GM12892 (cell line): ENCODE measurements around the gene HK2. TPM values are rescaled to one million over a fixed set of nuclear protein-coding genes. Genes with fewer than 3 reads are reported as not detected.
"Not testable (repeated sequence)": the region's sequence is repeated elsewhere in the genome, so short reads cannot be mapped to it uniquely, and the experiment has no call there.

Experiments used
- DNase-seq: peaks from one replicate; pipeline ENCODE4 v3.0.0; 2011; ENCODE audit not compliant: insufficient read length
- FAIRE-seq: peaks from 2 replicates; lab custom pipeline; 2011; peaks lifted over from hg19 to GRCh38; lab: Jason Lieb, UNC
- POLR2A ChIP-seq: IDR thresholded peaks from 2 replicates; pipeline ENCODE4 v1.6.1; 2011; ENCODE audit warnings: low read depth, low read length, control low read depth
- POLR2AphosphoS5 ChIP-seq: IDR thresholded peaks from 2 replicates; pipeline ENCODE4 v1.6.1; 2011; ENCODE audit warnings: low read depth, low read length, control low read depth
- TAF1 ChIP-seq: IDR thresholded peaks from 2 replicates; pipeline ENCODE4 v1.6.1; 2011; ENCODE audit warnings: low read depth, mild to moderate bottlenecking, control low read depth, low read length, borderline replicate concordance
- polyA plus RNA-seq: library from polyadenylated mRNA; unstranded; fragments of >200 nt; gene quantifications from one replicate; pipeline ENCODE4 v1.2.1, GENCODE V29; 2012; ENCODE audit warnings: missing spikeins, inconsistent platforms; ENCODE audit not compliant: missing spikeins

The HK2 gene
- polyA plus RNA-seq, result 49.7 TPM

DNA sequence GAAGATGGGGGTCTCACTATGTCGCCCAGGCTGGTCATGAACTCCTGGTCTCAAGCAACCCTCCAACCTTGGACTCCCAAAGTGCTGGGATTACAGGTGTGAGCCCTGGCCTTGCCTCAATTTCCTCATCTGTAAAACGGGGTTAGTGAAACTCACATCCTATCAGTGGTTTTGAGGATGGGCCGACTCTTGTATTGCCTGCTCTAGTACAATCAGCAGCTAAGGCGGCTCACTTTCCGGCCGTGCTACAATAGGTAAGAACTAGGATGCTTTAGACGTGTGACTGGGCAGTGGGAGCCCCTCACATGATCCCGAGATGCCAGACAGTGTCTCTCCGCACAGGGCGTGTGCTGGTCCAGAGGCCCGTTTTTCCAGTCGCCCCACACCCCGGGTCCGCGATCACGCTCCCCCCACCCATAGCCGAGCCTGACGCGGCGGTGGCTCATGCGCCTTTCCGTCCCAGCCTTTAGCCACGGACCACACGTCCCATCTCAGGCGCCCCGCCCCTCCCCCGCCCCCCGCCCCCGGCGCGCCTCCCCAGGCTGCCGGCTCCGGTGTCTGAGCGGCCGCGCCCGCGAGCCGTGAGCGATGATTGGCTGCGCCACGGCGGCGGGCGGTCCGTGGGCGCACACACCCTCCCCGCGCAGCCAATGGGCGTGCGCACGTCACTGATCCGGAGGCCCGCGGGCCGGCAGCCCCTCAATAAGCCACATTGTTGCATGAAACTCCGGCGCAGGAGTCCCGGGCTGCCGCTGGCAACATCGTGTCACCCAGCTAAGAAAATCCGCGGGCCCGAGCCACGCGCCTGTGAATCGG is at the start of gene HK2:
Gene HK2, plus strand, starts transcription at position 710 of the 816 bp plus-strand sequence. CDS start 454 bp downstream, outside the sequence.
- peak; percentile 90 for TF ChIP-seq TAF1
- peak; percentile 42; the same call in 1 of the 2 replicates for TF ChIP-seq POLR2A
- no peak for TF ChIP-seq POLR2AphosphoS5
- FAIRE-seq (peak; percentile 96), DNase-seq (peak; percentile 96)

DNA sequence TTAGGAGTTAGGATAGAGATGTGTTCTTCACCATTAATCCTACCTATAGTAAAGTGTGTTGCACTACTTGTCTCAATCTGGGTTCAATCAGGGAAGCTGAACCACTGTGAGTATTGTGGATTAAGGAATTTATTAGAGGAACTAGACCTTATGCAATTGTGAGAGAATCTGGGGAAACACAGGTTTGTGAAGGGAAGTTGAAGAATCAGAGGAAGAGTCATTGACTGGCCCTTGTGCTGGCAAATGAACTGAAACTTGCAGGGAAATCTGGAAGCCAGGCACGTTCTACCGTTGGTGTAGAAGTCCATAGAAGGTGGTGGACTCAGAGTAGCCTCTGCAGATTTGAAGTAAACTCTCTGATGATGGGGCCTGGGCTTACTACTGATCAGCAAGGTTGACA is 44.7 kb upstream of the HK2 start:
- FAIRE-seq (no peak), DNase-seq (no peak)
- TF ChIP-seq POLR2AphosphoS5 (no peak), POLR2A (no peak), TAF1 (no peak)

DNA sequence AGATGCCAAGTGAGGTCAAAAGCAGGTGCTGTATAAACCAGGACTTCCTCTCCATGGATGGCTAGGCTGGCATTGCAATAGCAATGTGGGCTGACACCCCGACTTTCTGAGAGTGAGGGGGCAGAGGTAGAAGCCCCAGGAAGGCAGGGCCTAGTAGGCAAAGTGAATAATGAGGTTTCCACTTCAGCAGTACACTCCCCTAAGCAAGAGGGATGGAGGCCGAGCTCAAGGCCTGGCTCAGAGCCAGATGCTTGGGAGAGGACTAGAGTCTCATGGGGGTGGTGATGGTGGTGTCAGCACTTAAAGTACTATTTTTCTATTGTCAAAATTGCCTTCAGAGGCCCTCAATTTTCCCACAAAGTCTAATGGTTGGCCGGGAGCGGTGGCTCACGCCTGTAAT is 41.6 kb upstream of the HK2 start:
- TF ChIP-seq POLR2AphosphoS5 (no peak), POLR2A (no peak), TAF1 (no peak)
- DNase-seq, result no peak
- no peak for FAIRE-seq

DNA sequence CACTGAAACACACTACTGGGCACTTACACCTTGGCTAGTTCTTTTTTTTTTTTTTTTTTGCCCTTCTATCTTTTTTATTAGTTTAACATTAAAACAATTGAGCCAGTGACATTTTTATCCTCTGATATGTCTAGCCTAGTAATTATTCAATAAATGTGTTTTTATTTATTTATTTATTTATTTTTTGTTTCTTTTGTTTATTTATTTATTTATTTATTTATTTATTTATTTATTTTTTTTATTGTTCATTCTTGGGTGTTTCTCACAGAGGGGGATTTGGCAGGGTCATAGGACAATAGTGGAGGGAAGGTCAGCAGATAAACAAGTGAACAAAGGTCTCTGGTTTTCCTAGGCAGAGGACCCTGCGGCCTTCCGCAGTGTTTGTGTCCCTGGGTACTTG is 39.0 kb upstream of the HK2 start:
- FAIRE-seq, DNase-seq: not testable (repeated sequence)

DNA sequence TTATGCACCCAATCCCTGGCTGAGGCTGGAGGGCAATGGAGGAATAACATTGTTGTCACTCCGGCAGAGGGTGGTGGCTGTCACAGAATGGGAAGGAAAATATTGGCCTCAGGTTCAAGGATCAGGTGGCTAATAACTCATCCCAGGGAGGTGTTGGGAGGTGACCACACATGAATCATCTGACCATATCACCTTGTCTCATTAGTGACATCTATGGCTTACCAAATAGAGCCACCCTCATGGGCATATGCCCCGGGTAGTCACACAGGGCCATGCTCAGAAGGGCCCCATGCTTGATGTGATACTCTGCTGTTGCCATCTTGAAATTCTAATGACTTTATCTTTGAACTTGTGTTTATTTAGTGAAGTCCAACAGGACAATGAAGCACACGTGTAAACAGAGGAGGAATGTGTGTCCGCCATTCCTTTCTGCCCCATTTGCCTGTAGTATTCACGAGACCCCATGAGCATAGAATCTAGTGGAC is 27.5 kb upstream of the HK2 start:
- TF ChIP-seq POLR2AphosphoS5 (no peak), TAF1 (no peak), POLR2A (no peak)
- FAIRE-seq, result no peak
- DNase-seq, result no peak

DNA sequence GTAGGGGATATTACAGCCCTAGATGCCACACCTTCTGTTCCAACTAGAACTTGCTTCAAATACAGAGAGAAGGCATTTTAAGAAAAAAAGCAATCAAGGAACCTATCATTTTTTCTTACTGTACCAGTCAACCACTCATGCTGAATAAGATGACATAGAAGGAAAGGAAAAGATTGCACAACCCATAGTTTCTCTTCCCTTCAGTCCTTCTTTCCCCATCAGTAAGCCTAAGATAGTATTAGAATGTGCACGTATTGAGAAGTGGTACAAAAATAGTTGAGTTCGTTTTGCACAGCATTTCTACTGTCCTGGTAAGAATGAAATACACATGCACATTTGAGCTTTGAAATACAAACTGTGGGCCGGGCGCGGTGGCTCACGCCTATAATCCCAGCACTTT is 27.0 kb upstream of the HK2 start:
- no peak for DNase-seq
- FAIRE-seq, result no peak
- TF ChIP-seq POLR2A (no peak), POLR2AphosphoS5 (no peak), TAF1 (no peak)

DNA sequence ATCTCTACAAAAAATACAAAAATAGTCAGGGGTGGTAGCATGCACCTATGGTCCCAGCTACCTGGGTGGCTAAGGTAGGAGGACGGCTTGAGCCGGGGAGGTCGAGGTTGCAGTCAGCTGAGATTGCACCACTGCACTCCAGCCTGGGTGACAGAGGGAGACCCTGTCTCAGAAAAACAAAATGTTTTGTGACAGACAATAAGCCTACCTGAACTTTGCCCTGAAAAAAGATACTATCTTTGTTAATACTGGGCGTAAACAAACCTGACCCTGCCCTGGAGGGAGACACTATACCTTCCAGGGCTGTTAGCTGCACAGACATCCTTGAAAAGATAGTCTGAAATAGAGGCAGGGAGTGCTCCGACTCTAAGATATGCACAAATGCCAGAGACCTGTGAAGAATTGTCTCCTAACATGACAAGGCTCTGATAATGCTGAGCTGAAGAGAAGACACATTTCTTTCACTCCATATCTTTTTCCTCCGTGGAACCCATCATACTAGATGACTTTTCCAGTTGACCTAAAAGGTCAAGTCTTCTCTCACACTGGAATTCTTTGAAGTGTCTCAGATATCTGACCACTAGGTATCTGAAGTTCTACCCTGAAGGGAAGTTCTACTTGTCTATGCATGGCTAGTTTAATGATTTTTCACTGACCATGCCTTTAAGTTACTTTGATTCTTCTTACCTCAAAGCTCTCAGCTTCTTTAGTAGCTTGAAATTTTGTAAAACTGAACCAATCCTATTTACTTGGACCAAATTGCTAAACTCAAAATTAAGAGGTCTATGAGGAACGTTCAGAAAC is 20.9 kb upstream of the HK2 start:
- DNase-seq (no peak), FAIRE-seq (no peak)
- no peak for TF ChIP-seq POLR2A
- TF ChIP-seq TAF1, result no peak
- no peak for TF ChIP-seq POLR2AphosphoS5

DNA sequence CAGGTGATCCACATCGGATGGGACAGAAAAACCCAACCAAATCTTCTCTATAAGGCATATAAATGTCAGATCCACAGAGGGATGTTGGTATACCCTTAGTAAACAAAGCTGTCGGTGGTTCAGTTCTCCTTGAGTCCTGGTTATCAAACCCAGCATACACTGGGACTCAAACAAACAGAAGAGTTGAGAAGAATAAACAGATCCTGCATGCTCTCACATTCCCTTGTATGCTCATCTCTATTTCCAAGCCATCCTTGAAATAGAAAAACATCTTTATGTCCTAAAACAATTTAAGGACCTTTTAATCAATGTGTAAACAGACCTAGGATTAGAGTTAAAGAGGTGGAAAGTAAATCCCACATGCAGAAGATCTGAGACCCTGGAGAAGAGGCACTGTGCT is 19.8 kb upstream of the HK2 start:
- no peak for FAIRE-seq
- TF ChIP-seq TAF1 (no peak), POLR2AphosphoS5 (no peak), POLR2A (no peak)
- no peak for DNase-seq

DNA sequence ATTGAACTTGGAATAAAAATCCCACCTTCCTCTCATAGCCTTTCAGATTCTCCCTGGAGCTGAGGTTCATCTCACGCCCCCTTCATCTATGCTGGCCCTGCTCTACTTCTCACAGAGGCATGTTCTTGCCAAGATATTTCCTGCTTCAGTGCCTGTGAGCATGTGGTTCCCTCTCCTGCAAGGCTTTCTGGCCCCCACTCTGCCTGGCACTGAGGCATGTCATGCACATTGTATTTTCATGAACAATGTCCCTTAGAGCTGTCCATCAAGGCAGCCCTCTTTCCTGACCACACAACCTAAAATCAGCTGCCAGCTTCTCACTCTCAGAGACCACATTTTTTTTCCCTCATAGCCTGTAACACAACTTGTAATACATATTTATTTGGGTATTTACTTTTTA is 18.0 kb upstream of the HK2 start:
- TF ChIP-seq POLR2AphosphoS5, result no peak
- FAIRE-seq (no peak), DNase-seq (no peak)

DNA sequence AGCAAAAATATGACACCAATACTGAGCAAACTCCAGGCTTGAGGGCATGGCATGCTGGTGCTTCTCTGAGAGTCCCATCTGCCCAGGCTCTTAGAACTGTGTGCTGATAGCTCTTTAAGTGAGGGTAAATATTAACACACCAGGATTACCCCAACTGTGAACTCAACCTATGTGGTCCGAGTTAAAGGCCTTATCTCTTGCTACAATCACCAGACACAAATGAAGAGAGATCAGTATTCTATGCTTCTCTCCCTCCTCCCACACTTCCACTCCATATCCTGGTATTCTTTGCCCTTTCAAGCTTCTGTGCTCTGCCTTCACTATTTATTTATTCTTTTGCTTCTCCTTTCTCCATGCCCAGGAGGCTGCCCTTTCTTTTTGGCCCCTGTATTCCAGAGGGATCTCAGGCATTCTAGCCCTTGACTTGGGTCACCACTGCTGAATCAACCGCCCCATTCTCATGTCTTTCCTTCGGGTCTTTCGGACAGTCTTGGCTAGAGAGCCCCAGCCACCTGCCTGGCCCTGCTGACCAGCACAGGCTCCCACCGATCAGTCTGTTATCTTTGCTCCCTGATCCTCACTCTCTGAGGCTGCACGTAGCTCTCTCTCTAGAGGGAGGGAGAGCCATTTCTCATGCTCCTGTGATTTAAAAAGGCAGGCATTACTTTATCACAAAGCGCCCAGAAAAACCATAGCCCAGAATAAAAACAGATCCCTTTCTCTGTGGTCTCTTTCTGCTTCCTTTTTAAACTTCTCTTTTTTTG is 17.2 kb upstream of the HK2 start:
- no peak for FAIRE-seq
- DNase-seq, result no peak
- TF ChIP-seq TAF1 (no peak), POLR2A (no peak), POLR2AphosphoS5 (no peak)

DNA sequence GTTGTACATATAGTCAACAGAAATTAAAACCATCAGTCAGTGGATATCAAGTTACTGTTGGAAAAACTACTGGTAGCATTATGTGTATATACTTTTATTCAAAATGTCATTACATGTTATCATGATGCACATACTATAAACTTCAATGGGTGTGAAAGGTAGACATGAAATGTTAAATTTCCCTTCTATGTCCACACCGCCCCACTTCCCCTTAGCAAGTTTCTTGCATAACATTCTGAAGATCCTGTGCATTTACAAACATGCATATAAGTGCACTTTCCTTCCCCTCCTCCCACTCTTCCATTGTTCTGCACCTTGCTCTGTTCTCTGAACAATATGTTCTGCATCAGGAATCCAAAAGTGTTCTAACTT is 16.6 kb upstream of the HK2 start:
- no peak for TF ChIP-seq TAF1
- TF ChIP-seq POLR2A, result no peak
- TF ChIP-seq POLR2AphosphoS5, result no peak

DNA sequence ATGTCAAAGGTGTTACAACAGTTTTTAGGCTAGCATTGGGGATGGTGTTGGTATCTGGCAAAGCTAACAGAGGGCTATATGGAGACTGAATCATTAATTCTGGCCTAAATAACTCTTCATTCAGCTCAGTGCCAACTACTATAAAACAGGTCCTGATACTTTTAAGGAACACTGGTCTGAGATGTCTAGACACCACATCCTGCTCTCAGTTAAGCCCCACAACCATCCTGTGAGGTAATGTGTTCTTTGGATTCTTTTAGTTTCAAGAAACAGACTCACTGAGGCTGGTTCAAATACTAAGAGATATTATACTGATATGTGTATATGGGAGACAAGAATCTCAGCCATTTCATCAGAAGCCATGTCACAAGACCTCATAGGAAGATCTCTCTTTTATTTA is 14.2 kb upstream of the HK2 start:
- TF ChIP-seq TAF1 (no peak), POLR2AphosphoS5 (no peak), POLR2A (no peak)
- FAIRE-seq (no peak), DNase-seq (no peak)

More for the DNA sequence above, 16.6 kb upstream of the HK2 start:
- FAIRE-seq (no peak), DNase-seq (no peak)
